Fibroblast of pulmonary artery (primary cell): ENCODE results near the gene MUC12.
"Not testable (repeated sequence)": the region's sequence is repeated elsewhere in the genome, so short reads cannot be mapped to it uniquely, and the experiment has no call there.

Experiments
- DNase-seq: peaks from one replicate; pipeline ENCODE4 v3.0.0-alpha.2; 2010; ENCODE audit warnings: low read depth
- H3K4me3 ChIP-seq: replicated peaks from 2 replicates; pipeline ENCODE4 v1.5.1; 2011; ENCODE audit warnings: low read depth, mild to moderate bottlenecking, control low read depth, low read length, moderate library complexity
- TF ChIP-seq, protein P1 (sequence below): IDR thresholded peaks from 2 replicates; pipeline ENCODE4 v1.5.1; 2011; ENCODE audit warnings: mild to moderate bottlenecking, control low read depth, low read length, inconsistent platforms; ENCODE audit errors: missing control alignments

The MUC12 gene, protein sequence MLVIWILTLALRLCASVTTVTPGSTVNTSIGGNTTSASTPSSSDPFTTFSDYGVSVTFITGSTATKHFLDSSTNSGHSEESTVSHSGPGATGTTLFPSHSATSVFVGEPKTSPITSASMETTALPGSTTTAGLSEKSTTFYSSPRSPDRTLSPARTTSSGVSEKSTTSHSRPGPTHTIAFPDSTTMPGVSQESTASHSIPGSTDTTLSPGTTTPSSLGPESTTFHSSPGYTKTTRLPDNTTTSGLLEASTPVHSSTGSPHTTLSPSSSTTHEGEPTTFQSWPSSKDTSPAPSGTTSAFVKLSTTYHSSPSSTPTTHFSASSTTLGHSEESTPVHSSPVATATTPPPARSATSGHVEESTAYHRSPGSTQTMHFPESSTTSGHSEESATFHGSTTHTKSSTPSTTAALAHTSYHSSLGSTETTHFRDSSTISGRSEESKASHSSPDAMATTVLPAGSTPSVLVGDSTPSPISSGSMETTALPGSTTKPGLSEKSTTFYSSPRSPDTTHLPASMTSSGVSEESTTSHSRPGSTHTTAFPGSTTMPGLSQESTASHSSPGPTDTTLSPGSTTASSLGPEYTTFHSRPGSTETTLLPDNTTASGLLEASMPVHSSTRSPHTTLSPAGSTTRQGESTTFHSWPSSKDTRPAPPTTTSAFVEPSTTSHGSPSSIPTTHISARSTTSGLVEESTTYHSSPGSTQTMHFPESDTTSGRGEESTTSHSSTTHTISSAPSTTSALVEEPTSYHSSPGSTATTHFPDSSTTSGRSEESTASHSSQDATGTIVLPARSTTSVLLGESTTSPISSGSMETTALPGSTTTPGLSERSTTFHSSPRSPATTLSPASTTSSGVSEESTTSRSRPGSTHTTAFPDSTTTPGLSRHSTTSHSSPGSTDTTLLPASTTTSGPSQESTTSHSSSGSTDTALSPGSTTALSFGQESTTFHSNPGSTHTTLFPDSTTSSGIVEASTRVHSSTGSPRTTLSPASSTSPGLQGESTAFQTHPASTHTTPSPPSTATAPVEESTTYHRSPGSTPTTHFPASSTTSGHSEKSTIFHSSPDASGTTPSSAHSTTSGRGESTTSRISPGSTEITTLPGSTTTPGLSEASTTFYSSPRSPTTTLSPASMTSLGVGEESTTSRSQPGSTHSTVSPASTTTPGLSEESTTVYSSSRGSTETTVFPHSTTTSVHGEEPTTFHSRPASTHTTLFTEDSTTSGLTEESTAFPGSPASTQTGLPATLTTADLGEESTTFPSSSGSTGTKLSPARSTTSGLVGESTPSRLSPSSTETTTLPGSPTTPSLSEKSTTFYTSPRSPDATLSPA (N-terminal part only)

DNA sequence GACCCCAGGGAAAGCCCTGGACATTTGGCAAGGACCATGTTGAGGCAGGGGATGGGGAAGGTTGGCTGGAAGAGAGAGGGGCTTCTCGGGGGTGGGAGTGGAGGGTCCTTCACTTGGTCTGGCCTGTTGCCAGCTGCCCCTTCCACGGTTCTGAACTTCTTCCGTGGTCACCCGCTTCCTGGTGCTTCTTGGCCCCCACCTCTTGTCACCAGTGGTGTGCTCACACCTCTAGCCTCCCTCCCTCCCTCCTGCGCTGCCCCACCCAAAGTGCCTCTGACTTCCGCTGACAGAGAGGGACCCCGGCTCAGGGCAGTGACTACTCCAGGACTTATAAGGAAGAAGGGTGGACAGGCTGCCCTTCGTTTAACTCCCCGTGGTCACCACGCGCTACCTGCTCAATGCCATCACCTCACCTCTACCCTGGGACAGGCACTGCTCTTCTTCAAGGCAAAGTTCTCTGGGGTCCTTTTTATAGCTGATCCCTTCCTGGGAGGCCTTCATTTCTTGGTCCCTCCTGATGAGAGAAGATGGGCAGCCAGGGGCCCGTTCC is at the start of gene MUC12:
TSS of gene MUC12 (plus strand) at position 500 of the 550 bp plus-strand sequence. CDS start 58 bp downstream, outside the sequence.
- no peak within 1 kb of the TSS for H3K4me3 ChIP-seq
- TF ChIP-seq, protein P1, sequence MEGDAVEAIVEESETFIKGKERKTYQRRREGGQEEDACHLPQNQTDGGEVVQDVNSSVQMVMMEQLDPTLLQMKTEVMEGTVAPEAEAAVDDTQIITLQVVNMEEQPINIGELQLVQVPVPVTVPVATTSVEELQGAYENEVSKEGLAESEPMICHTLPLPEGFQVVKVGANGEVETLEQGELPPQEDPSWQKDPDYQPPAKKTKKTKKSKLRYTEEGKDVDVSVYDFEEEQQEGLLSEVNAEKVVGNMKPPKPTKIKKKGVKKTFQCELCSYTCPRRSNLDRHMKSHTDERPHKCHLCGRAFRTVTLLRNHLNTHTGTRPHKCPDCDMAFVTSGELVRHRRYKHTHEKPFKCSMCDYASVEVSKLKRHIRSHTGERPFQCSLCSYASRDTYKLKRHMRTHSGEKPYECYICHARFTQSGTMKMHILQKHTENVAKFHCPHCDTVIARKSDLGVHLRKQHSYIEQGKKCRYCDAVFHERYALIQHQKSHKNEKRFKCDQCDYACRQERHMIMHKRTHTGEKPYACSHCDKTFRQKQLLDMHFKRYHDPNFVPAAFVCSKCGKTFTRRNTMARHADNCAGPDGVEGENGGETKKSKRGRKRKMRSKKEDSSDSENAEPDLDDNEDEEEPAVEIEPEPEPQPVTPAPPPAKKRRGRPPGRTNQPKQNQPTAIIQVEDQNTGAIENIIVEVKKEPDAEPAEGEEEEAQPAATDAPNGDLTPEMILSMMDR = no peak
- DNase-seq = no peak

DNA sequence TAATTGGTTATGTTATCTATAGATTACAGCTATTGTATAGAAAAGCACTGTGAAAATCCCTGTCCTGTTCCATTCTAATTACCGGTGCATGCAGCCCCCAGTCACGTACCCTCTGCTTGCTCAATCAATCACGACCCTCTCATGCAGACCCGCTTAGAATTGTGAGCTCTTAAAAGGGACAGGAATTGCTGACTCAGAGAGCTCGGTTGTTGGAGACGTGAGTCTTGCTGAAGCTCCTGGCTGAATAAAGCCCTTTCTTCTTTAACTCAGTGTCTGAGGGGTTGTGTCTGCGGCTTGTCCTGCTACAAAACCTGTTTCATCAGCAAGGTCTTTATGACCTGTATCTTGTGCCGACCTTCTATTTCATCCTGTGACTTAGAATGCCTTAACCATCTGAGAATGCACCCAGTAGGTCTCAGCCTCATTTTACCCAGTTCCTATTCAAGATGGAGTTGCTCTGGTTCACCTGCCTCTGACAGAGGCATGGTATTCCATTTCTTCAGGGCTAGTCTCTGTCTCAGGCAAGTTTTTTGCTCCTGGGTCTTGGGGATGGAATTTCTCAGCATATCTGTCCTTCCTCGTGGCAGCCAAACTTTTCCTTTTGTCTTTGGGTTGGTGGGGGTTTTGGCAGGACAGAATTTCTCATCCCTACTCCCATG is 49.5 kb upstream of the MUC12 start:
- not testable (repeated sequence) for DNase-seq

DNA sequence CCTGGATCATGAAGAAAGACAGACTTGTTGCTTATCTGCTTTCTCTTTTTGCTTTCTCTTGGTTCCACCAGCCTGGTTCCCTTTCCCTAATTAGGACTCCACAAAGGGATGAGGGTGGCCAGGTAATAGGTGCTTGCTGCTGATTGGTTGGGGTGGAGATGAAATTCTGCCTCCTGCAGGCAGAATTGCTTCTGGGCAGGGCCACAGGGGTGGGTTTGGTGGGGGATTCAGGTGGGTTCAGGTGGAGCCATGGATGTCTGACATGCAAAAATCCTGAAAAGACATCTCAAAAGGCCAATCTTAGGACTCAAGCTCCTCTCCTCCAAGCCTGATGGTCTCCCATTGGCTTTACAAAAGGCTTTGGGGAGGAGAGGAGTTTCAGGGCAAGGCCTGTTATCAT is 48.3 kb upstream of the MUC12 start:
- H3K4me3 ChIP-seq = no peak overlapping the region
- no peak for DNase-seq
- TF ChIP-seq, protein P1 = no peak

More for the DNA sequence above, 49.5 kb upstream of the MUC12 start:
- not testable (repeated sequence) for H3K4me3 ChIP-seq

DNA sequence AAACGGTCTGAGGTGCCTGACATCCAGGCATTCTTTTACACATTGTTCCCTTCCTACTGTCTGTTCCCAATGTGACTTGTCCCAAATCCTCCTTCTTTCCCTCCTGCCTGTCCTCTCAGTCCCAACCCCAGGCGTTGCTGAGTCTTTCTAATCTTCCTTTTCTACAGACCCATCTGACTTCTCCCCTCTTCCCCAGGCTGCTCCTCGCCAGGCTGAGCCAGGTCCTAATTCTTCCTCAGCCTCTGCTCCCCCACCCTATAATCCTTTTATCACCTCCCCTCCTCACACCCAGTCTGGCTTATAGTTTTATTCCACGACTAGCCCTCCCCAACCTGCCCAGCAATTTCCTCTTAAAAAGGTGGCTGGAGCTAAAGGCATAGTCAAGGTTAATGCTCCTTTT is 45.7 kb upstream of the MUC12 start:
- H3K4me3 ChIP-seq, DNase-seq: not testable (repeated sequence)

DNA sequence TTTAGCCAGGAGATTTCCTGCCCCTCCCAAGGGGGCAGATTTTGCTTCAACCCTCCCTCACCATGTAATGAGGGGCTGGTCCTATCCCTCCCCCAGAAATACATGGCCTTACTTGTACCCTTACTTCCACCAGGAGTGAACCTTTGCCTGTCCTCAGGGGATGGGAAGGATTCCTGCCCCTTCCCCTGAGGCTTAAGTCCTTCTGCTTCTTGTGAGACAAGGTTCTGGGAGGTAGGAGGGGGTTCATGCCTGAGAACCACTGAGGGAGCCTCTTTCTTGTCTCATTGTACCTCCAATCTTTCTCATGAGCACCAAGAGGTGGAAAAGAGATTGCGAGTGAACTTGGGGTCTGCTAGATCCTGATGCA is 39.6 kb upstream of the MUC12 start:
- no peak overlapping the region for H3K4me3 ChIP-seq
- no peak for DNase-seq
- TF ChIP-seq, protein P1 = no peak

DNA sequence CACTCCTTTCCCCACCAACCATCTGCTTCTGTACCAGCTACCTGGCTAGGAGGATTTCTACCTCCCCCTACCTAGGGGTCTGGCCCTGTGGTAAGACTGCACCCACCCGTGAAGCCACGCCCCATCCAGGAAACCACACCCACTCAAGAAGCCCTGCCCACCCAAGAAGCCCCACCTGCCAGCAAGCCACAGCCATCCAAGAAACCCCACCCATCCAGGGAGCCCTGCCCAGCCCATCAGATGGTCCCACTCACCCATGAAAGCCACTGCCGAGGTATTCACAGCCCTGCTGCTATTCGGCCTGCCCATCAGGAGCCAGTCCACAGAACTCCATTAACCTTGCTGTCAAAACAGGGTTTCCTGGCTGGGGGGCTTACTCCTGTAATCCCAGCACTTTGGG is 35.6 kb upstream of the MUC12 start:
- TF ChIP-seq, protein P1 = no peak
- no peak overlapping the region for H3K4me3 ChIP-seq
- no peak for DNase-seq

DNA sequence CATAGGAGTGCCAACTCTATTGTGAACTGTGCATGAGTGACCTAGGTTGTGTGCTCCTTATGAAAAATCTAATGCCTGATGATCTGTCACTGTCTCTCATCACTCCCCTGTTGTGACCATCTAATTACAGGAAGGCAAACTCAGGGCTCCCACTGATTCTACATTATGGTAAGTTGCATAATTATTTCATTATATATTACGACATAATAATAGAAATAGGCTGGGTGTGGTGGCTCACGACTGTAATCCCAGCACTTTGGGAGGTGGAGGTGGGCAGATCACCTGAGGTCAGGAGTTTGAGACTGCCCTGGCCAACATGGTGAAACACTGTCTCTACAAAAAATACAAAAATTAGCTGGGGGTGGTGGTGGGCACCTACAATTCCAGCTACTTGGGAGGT is 34.0 kb upstream of the MUC12 start:
- not testable (repeated sequence) for H3K4me3 ChIP-seq, DNase-seq

DNA sequence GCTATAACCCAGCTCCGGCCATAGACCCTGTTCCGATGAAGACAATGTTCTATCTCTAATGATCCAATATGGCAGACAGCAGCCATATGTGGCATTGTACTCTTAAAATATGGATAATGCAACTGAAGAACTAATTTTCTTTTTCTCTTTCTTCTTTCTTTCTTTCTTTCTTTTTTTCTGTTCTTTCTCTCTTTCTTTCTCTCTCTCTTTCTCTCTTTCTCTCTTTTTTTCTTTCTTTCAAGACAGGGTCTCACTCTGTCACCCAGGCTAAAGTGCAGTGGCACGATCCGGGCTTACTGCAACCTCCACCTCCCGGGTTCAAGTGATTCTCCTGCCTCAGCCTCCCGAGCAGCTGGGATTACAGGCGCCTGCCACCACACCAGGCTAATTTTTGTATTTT is 33.2 kb upstream of the MUC12 start:
- DNase-seq, H3K4me3 ChIP-seq: not testable (repeated sequence)
